Adipose tissue (tissue), 3 donors: ENCODE results near the gene RECQL5. TPM values are rescaled to one million over a fixed set of nuclear protein-coding genes. Genes with fewer than 3 reads are reported as not detected.

Source experiments
- H3K27ac ChIP-seq: one replicate; pipeline ENCODE4 v1.5.1; 2013; ENCODE audit warnings: low read depth, low read length
- WGBS, 3 donors: extraction: QIAGEN DNeasy Blood & Tissue Kit; methylation state at CpG; one replicate each; pipeline ENCODE4 v1.1.7; 2013; 5-methylcytosine and 5-hydroxymethylcytosine counted together
- polyA plus RNA-seq, 3 donors: library from polyadenylated mRNA; stranded (reverse); fragments of 200-250 nt; gene quantifications; one replicate each; pipeline ENCODE4 v1.2.3, GENCODE V29; 2013
- donor health status: healthy with polysubstance abuse.
- donor health status: Bipolar disorder and iron deficiency.
- donor health status: healthy.

RECQL5 gene
- polyA plus RNA-seq, 3 donors, result 11.1 to 18.6 (median 17.5) TPM

GRCh38 chr17:75628425-75628824 lies 38.5 kb downstream of the RECQL5 start:
- 84 to 89% (median 86%) methylated on average over 6 of the region's 6 CpGs for WGBS, 3 donors
- no peak overlapping the region for H3K27ac ChIP-seq

DNA sequence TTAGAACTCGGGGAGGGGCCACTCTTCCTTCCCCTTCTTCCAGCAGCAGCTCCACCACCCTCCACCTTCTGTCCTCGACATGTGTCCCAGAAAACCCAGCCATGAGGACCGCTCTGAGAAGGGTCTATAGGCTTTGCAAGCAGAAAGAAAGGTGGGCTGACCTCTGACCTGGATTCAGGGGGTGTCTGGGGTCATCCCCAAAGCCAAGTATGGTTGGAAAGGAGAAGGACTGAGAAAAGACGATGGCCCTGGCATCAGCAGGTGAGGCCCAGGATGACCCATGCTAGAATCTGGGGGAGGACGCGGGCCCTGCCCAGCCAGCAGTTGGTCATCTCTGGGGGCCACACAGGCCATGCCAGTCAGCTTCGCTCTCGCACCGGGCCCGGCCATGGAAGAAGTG lies 39.9 kb downstream of the RECQL5 start:
- 91 to 98% (median 92%) methylated on average over 9 to 10 of the region's 10 CpGs for WGBS, 3 donors
- no peak overlapping the region for H3K27ac ChIP-seq

DNA sequence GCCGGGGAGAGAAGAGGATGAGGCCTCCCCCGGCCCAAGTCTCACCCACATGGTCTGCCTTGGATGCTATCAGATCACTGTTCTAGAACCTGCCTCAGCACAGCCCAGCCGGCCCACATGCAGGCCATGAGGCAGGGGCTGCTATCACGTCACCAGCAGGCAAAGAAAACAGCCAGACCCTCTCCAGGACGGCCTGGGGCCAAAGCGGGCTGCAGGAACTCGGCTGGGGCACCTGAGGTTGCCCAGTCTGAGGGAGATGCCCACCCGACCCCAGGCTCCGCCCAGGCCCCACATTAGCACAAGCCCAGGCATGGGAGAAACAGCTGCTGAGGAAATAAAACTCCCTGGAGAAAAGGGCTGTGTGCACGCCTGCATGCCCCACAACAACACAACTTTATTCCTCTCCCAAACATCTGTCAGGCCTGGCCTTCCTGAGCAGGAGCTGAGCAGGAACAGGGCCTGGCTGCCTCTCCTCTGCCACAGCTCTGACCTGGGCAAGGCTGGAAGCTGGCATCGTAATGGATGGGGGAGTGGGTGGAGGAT lies 40.4 kb downstream of the RECQL5 start:
- no peak overlapping the region for H3K27ac ChIP-seq
- 76 to 83% (median 81%) methylated on average over 10 to 11 of the region's 11 CpGs for WGBS, 3 donors

- WGBS, 3 donors, result 80 to 86% (median 81%) methylated on average over 13 to 15 of the region's 15 CpGs
- H3K27ac ChIP-seq, result no peak overlapping the region
Observed at GRCh38 chr17:75625813-75626486, 41.0 kb downstream of the RECQL5 start.

DNA sequence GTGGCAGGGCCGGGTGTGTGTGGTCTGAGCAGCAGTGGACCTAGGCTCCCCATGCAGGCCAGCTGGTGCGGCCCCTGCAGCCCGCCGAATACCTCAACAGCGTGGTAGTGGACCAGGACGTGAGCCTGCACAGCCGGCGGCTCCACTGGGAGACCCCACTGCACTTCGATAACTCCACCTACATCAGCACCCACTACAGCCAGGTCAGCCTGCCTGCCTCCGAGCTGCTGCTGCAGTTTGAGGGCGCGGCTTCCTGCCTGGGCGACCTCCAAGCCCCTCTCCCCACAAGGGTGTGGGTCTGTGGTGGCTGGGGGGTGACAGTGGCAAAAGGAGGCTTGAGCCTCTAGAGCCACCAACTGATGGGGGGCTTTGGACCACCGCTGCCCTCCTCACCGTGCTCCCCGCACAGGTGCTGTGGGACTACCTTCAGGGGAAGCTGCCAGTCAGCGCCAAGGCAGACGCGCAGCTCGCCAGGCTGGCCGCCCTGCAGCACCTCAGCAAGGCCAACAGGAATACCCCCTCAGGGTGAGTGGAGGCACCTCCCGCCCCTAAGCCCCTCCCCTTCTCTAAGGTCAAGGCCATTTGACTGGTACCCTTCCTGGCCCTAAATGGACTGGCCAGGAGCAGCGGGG lies 42.1 kb downstream of the RECQL5 start:
- 87 to 91% (median 88%) methylated on average over 22 to 23 of the region's 23 CpGs for WGBS, 3 donors
- no peak overlapping the region for H3K27ac ChIP-seq

DNA sequence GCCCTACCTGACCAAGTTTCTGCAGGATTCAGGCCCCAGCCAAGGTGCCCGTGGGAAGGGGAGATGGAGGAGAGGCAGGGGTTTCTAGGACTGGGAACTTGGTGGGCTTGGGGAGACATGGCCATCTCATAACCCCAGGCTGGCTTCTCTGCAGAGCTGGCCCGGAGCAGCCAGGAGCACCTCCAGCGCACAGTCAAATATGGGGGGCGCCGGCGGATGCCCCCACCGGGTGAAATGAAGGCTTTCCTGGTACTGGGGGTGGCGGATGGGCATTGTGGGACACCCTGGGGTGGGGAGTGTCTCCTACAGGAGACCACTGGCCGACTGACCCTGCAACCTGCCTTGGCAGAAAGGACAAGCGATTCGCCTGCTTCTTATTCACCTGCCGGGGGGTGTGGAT lies 42.9 kb downstream of the RECQL5 start:
- 87 to 93% (median 93%) methylated on average over 12 of the region's 12 CpGs for WGBS, 3 donors
- no peak overlapping the region for H3K27ac ChIP-seq

GRCh38 chr17:75623386-75623785 lies 43.6 kb downstream of the RECQL5 start:
- H3K27ac ChIP-seq, result no peak overlapping the region
- 87 to 91% (median 89%) methylated on average over 9 of the region's 9 CpGs for WGBS, 3 donors

- WGBS, 3 donors, result 77 to 94% (median 92%) methylated on average over 15 of the region's 15 CpGs
- no peak overlapping the region for H3K27ac ChIP-seq
Observed at GRCh38 chr17:75622771-75623273, 44.1 kb downstream of the RECQL5 start.

GRCh38 chr17:75622076-75622475 lies 44.9 kb downstream of the RECQL5 start:
- 80 to 84% (median 81%) methylated on average over 8 of the region's 8 CpGs for WGBS, 3 donors

GRCh38 chr17:75621489-75621888 lies 45.5 kb downstream of the RECQL5 start:
- WGBS, 3 donors, result 67 to 94% (median 92%) methylated on average over 4 of the region's 4 CpGs

More at GRCh38 chr17:75622076-75622475, 44.9 kb downstream of the RECQL5 start:
- no peak overlapping the region for H3K27ac ChIP-seq

GRCh38 chr17:75619506-75620431 lies 47.2 kb downstream of the RECQL5 start:
- 73 to 86% (median 86%) methylated on average over 34 to 36 of the region's 36 CpGs for WGBS, 3 donors
- no peak overlapping the region for H3K27ac ChIP-seq

More at GRCh38 chr17:75621489-75621888, 45.5 kb downstream of the RECQL5 start:
- no peak overlapping the region for H3K27ac ChIP-seq

DNA sequence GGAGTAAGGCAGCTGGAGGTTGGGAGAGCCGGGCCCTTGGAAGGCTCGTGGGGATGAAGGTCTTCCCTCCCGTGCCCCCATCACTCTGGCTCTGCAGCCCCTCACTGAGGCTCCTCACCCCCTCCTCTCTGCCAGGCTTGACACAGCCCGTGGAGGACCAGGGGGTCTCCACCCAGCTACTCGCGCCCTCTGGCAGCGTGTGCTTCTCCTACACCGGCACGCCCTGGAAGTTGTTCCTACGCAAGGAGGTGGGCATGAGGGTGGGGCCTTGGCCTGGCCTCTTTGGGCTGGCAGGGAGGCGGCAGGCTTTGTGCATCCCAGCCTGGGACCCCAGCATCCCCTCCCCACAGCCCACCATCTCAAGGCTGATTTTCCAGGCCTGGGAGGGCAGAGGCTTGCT lies 49.3 kb downstream of the RECQL5 start:
- 87 to 95% (median 94%) methylated on average over 10 to 11 of the region's 11 CpGs for WGBS, 3 donors
- no peak overlapping the region for H3K27ac ChIP-seq

GRCh38 chr17:75617218-75617617 lies 49.7 kb downstream of the RECQL5 start:
- no peak overlapping the region for H3K27ac ChIP-seq
- 82 to 93% (median 92%) methylated on average over 16 of the region's 16 CpGs for WGBS, 3 donors

GRCh38 chr17:75616521-75617122 lies 50.3 kb downstream of the RECQL5 start:
- H3K27ac ChIP-seq, result no peak overlapping the region
- WGBS, 3 donors, result 90 to 94% (median 91%) methylated on average over 22 to 24 of the region's 24 CpGs

DNA sequence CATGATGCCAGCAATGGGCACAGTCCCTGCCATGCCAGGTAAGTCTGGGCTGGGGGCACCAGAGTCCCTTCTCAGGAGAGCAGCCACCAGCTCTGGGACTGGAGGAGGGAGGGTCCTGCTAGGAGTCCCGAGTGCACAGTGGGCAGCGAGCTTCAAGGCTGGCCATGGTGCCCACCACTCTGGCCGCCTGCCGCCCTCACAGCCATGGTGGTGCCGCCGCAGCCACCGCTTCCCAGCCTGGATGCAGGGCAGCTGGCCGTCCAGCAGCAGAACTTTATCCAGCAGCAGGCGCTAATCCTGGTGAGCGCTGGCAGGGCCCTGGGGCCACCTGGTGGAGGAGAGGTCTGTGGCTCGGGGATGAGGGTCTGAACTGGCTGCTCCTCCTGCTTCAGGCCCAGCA lies 51.7 kb downstream of the RECQL5 start:
- no peak overlapping the region for H3K27ac ChIP-seq

DNA sequence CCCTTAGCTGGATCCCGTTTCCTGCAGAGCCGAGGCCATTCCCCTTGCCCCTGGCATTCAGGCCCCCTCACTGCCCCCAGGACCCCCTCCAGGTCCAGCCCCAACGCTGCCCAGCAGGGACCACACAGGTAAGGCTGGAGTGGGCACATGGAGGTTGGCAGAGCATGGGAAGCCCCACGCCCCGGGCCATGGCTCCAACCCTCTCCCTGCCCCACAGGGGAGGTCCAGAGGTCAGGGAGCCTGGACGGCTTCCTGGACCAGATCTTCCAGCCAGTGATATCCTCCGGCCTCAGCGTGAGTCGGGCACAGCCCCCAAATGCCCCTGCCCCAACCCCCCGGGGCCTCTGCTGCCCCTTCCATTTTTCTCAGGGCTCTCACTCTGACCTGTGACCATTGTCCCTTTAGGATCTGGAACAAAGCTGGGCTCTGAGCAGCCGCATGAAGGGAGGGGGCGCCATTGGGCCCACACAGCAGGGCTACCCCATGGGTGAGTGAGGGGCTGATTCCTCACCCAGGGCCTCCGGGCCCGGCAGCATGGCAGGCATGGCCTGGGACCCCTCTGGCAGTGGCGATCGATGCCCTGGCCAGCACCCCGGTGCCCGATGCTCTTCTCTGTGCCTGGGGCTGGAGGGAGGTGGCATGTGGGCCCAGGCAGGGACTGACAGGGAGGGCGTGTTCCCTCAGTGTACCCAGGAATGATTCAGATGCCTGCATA lies 52.2 kb downstream of the RECQL5 start:
- H3K27ac ChIP-seq, result no peak overlapping the region
- WGBS, 3 donors, result 87 to 89% (median 88%) methylated on average over 17 to 19 of the region's 19 CpGs

More for the DNA sequence above, 51.7 kb downstream of the RECQL5 start:
- WGBS, 3 donors, result 91 to 94% (median 94%) methylated on average over 10 to 11 of the region's 11 CpGs

- H3K27ac ChIP-seq, result no peak overlapping the region
- WGBS, 3 donors, result 90 to 95% (median 90%) methylated on average over 10 to 12 of the region's 12 CpGs
Observed at GRCh38 chr17:75614006-75614405, 52.9 kb downstream of the RECQL5 start.
